ENCODE results near the gene FLACC1.

DNA sequence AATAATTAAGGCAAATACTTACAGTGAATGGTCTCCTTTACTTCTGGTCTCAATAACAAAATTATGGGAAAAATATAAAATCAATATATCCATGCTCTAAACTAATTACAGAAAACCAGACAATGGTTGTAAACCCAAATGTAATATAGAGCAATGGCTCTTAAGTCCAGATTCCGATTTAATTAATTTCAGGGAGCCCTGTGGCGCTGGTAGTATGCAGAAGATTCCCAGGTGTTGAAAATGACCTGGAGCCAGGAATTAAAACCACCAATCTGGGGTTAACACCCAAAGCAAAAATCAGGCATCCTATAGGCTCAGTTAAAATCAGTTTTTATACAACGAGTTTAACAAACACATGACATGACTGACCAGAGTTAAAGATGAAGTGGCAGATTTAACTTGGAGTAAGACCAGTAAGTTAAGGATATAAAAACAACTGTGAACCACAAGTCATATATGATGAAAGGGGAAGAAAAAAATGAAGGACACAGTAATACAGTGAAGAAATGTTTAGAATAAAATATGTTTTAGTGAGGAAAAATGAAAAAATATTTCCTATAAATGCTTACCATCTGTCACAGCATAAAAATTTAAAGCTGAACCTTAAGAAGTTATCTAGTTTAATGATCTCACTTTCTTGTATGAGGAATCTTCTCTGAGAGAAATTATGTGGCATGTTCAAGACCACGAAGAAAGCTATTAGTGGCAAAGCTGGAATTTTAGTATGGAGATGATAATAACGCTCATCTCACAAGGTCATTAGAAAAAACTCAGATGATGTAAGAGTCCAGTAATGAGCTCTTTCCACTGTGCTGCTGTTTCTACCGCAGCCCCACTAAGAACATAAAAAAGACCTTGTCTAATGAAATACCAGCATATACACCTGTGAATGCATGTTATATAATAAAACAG lies 45.8 kb upstream of the FLACC1 start:
- no peak for TF ChIP-seq POLR2A (IDR thresholded peaks at IDR 0.05)
- TF ChIP-seq, protein P1, sequence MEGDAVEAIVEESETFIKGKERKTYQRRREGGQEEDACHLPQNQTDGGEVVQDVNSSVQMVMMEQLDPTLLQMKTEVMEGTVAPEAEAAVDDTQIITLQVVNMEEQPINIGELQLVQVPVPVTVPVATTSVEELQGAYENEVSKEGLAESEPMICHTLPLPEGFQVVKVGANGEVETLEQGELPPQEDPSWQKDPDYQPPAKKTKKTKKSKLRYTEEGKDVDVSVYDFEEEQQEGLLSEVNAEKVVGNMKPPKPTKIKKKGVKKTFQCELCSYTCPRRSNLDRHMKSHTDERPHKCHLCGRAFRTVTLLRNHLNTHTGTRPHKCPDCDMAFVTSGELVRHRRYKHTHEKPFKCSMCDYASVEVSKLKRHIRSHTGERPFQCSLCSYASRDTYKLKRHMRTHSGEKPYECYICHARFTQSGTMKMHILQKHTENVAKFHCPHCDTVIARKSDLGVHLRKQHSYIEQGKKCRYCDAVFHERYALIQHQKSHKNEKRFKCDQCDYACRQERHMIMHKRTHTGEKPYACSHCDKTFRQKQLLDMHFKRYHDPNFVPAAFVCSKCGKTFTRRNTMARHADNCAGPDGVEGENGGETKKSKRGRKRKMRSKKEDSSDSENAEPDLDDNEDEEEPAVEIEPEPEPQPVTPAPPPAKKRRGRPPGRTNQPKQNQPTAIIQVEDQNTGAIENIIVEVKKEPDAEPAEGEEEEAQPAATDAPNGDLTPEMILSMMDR (IDR thresholded peaks at IDR 0.05): no peak

Data from right lobe of liver (tissue), 4 donors.